ENCODE data around the gene ROBO2.

Gene ROBO2

GRCh38 chr3:77685713-77686112 lies 645.8 kb downstream of the ROBO2 start:
- no peak for TF ChIP-seq CTCF (IDR thresholded peaks at IDR 0.05; ENCODE audit: borderline replicate concordance, control extremely low read depth, extremely low read depth, insufficient read depth, missing control alignments)
- in situ Hi-C loops (cut with MboI; ENCODE audit: low sequenced_read_pairs, unreplicated experiment) = no loop called here
- DNase-seq (ENCODE audit: low spot score) = no peak

- in situ Hi-C loops (cut with MboI; ENCODE audit: low sequenced_read_pairs, unreplicated experiment) = no loop called here
- no peak for DNase-seq (ENCODE audit: low spot score)
- TF ChIP-seq CTCF (IDR thresholded peaks at IDR 0.05; ENCODE audit: borderline replicate concordance, control extremely low read depth, extremely low read depth, insufficient read depth, missing control alignments) = no peak
These were observed 646.7 kb downstream of the ROBO2 start for GRCh38 chr3:77686560-77686959.

GRCh38 chr3:77687545-77687944 lies 647.6 kb downstream of the ROBO2 start:
- no peak for DNase-seq (ENCODE audit: low spot score)
- in situ Hi-C loops (cut with MboI; ENCODE audit: low sequenced_read_pairs, unreplicated experiment) = no loop called here
- TF ChIP-seq CTCF (IDR thresholded peaks at IDR 0.05; ENCODE audit: borderline replicate concordance, control extremely low read depth, extremely low read depth, insufficient read depth, missing control alignments) = no peak

GRCh38 chr3:77690284-77690845 lies 650.5 kb downstream of the ROBO2 start:
- in situ Hi-C loops (cut with MboI; ENCODE audit: low sequenced_read_pairs, unreplicated experiment) = no loop called here
- DNase-seq (ENCODE audit: low spot score) = no peak
- TF ChIP-seq CTCF (IDR thresholded peaks at IDR 0.05; ENCODE audit: borderline replicate concordance, control extremely low read depth, extremely low read depth, insufficient read depth, missing control alignments) = no peak

GRCh38 chr3:77693147-77693546 lies 653.2 kb downstream of the ROBO2 start:
- no peak for DNase-seq (ENCODE audit: low spot score)
- in situ Hi-C loops (cut with MboI; ENCODE audit: low sequenced_read_pairs, unreplicated experiment) = no loop called here
- TF ChIP-seq CTCF (IDR thresholded peaks at IDR 0.05; ENCODE audit: borderline replicate concordance, control extremely low read depth, extremely low read depth, insufficient read depth, missing control alignments) = no peak

- in situ Hi-C loops (cut with MboI; ENCODE audit: low sequenced_read_pairs, unreplicated experiment) = no loop called here
- DNase-seq (ENCODE audit: low spot score) = no peak
- no peak for TF ChIP-seq CTCF (IDR thresholded peaks at IDR 0.05; ENCODE audit: borderline replicate concordance, control extremely low read depth, extremely low read depth, insufficient read depth, missing control alignments)
These were observed 659.3 kb downstream of the ROBO2 start for GRCh38 chr3:77699125-77699691.
